ENCODE results near the gene KCTD6.

Gene KCTD6

GRCh38 chr3:58469096-58469495 lies 22.8 kb upstream of the KCTD6 start:
- H3K4me2 ChIP-seq (ENCODE audit: low read length), result no peak overlapping the region
- H4K91ac ChIP-seq (ENCODE audit: low read depth, low read length), result no peak overlapping the region
- H3K4me3 ChIP-seq (ENCODE audit: low read depth, low read length), result no peak overlapping the region
- H3K4me1 ChIP-seq (ENCODE audit: control insufficient read depth in 1 of 2, insufficient read depth in 2 of 2, low read length in 2 of 2), result peaks cover 0 to 3% of the 10 kb centered on the region in 2 experiments
- H3K27me3 ChIP-seq (ENCODE audit: insufficient read depth, low read length), result no peaks in the 10 kb centered on the region
- H2BK5ac ChIP-seq (ENCODE audit: low read depth, low read length, poor library complexity), result no peak overlapping the region
- no peaks in the 10 kb centered on the region for H3K9me3 ChIP-seq (ENCODE audit: insufficient read depth, low read depth, low read length)
- H3K79me2 ChIP-seq (ENCODE audit: control insufficient read depth, insufficient read depth, low read length, poor library complexity), result no peaks in the 10 kb centered on the region
- H2AFZ ChIP-seq (ENCODE audit: insufficient read depth, low read length, poor library complexity), result no peak overlapping the region
- no peak for DNase-seq
- no peak overlapping the region for H3K4ac ChIP-seq (ENCODE audit: low read depth, low read length)
- H3K9ac ChIP-seq (ENCODE audit: low read length), result no peak overlapping the region
- no CpG with 5 or more reads among the region's 4 CpGs for WGBS (ENCODE audit: extremely low coverage, insufficient coverage, insufficient read length)
- H3K18ac ChIP-seq (ENCODE audit: low read length), result no peak overlapping the region
- no peak overlapping the region for H3K14ac ChIP-seq (ENCODE audit: low read length)
- H3K79me1 ChIP-seq (ENCODE audit: low read length), result no peaks in the 10 kb centered on the region
- H3K27ac ChIP-seq (ENCODE audit: low read depth, low read length), result no peak overlapping the region
- H4K8ac ChIP-seq (ENCODE audit: low read depth, low read length), result no peak overlapping the region
- no peak overlapping the region for H3K23ac ChIP-seq (ENCODE audit: low read length)
- no peak overlapping the region for H4K12ac ChIP-seq (ENCODE audit: low read depth, low read length)
- no peaks in the 10 kb centered on the region for H3K36me3 ChIP-seq (ENCODE audit: control insufficient read depth in 1 of 2, insufficient read depth in 2 of 2, low read length in 2 of 2)
- H2BK12ac ChIP-seq (ENCODE audit: low read length), result no peak overlapping the region
- no peak overlapping the region for H2BK120ac ChIP-seq (ENCODE audit: insufficient read depth, low read length, poor library complexity)
- H2AK5ac ChIP-seq (ENCODE audit: low read length), result no peak overlapping the region

DNA sequence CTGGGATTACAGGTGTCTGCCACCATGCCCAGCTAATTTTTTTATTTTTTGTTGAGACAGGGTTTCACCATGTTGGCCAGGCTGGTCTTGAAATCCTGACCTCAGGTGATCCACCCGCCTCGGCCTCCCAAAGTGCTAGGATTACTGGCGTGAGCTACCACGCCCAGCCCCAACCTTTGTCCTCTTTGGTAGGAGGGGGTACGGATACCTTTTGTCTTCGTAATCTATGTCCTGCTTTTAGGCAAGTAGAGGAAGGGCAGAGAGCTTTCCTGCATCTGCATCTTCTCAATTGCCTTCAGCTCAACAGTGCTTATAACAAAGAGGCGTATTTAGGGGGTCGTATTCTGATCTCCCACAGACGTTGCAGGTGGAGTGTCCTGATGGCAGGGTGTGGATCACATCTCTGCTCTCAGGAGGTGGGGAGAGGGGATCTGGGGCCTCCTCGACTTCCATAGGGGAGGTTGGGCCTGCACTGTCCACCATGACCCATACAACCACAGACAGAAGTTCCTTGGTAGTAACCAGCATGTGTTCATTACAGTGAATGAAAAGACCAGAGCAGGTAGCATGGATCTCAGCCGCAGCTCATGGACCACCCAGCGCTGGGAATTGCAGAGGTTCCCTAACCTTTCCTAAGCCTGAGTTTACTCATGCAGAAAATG lies 21.4 kb upstream of the KCTD6 start:
- H3K79me1 ChIP-seq (ENCODE audit: low read length), result no peaks in the 10 kb centered on the region
- no peak overlapping the region for H3K14ac ChIP-seq (ENCODE audit: low read length)
- H2BK5ac ChIP-seq (ENCODE audit: low read depth, low read length, poor library complexity), result no peak overlapping the region
- no peak overlapping the region for H3K9ac ChIP-seq (ENCODE audit: low read length)
- no peaks in the 10 kb centered on the region for H3K79me2 ChIP-seq (ENCODE audit: control insufficient read depth, insufficient read depth, low read length, poor library complexity)
- H2BK120ac ChIP-seq (ENCODE audit: insufficient read depth, low read length, poor library complexity), result no peak overlapping the region
- no peak overlapping the region for H2AFZ ChIP-seq (ENCODE audit: insufficient read depth, low read length, poor library complexity)
- H3K4me2 ChIP-seq (ENCODE audit: low read length), result no peak overlapping the region
- no peak overlapping the region for H3K23ac ChIP-seq (ENCODE audit: low read length)
- H2AK5ac ChIP-seq (ENCODE audit: low read length), result no peak overlapping the region
- no peak overlapping the region for H4K91ac ChIP-seq (ENCODE audit: low read depth, low read length)
- no peaks in the 10 kb centered on the region for H3K36me3 ChIP-seq (ENCODE audit: control insufficient read depth in 1 of 2, insufficient read depth in 2 of 2, low read length in 2 of 2)
- H4K12ac ChIP-seq (ENCODE audit: low read depth, low read length), result no peak overlapping the region
- H4K8ac ChIP-seq (ENCODE audit: low read depth, low read length), result no peak overlapping the region
- WGBS (ENCODE audit: extremely low coverage, insufficient coverage, insufficient read length), result no CpG with 5 or more reads among the region's 12 CpGs
- no peak overlapping the region for H2BK12ac ChIP-seq (ENCODE audit: low read length)
- no peaks in the 10 kb centered on the region for H3K9me3 ChIP-seq (ENCODE audit: insufficient read depth, low read depth, low read length)
- H3K4me1 ChIP-seq (ENCODE audit: control insufficient read depth in 1 of 2, insufficient read depth in 2 of 2, low read length in 2 of 2), result peaks cover 0 to 3% of the 10 kb centered on the region in 2 experiments
- DNase-seq, result no peak
- no peak overlapping the region for H3K4me3 ChIP-seq (ENCODE audit: low read depth, low read length)
- no peak overlapping the region for H3K18ac ChIP-seq (ENCODE audit: low read length)
- no peak overlapping the region for H3K27ac ChIP-seq (ENCODE audit: low read depth, low read length)
- H3K4ac ChIP-seq (ENCODE audit: low read depth, low read length), result no peak overlapping the region
- no peaks in the 10 kb centered on the region for H3K27me3 ChIP-seq (ENCODE audit: insufficient read depth, low read length)

GRCh38 chr3:58471025-58471887 lies 20.6 kb upstream of the KCTD6 start:
- Histone ChIP-seq H3K79me2 (ENCODE audit: control insufficient read depth, insufficient read depth, low read length, poor library complexity) (no peaks in the 10 kb centered on the region), H3K27me3 (ENCODE audit: insufficient read depth, low read length) (no peaks in the 10 kb centered on the region), H2BK120ac (ENCODE audit: insufficient read depth, low read length, poor library complexity) (no peak overlapping the region), H3K23ac (ENCODE audit: low read length) (no peak overlapping the region), H3K4me3 (ENCODE audit: low read depth, low read length) (no peak overlapping the region), H3K4me1 (ENCODE audit: control insufficient read depth in 1 of 2, insufficient read depth in 2 of 2, low read length in 2 of 2) (peaks cover 0 to 3% of the 10 kb centered on the region in 2 experiments), H3K9ac (ENCODE audit: low read length) (no peak overlapping the region), H2BK12ac (ENCODE audit: low read length) (no peak overlapping the region), H3K18ac (ENCODE audit: low read length) (no peak overlapping the region), H3K9me3 (ENCODE audit: insufficient read depth, low read depth, low read length) (no peaks in the 10 kb centered on the region), H2BK5ac (ENCODE audit: low read depth, low read length, poor library complexity) (no peak overlapping the region), H4K12ac (ENCODE audit: low read depth, low read length) (no peak overlapping the region), H3K36me3 (ENCODE audit: control insufficient read depth in 1 of 2, insufficient read depth in 2 of 2, low read length in 2 of 2) (no peaks in the 10 kb centered on the region), H2AFZ (ENCODE audit: insufficient read depth, low read length, poor library complexity) (no peak overlapping the region), H3K4me2 (ENCODE audit: low read length) (no peak overlapping the region), H2AK5ac (ENCODE audit: low read length) (no peak overlapping the region), H4K91ac (ENCODE audit: low read depth, low read length) (no peak overlapping the region), H3K27ac (ENCODE audit: low read depth, low read length) (no peak overlapping the region), H3K4ac (ENCODE audit: low read depth, low read length) (no peak overlapping the region), H3K14ac (ENCODE audit: low read length) (no peak overlapping the region), H4K8ac (ENCODE audit: low read depth, low read length) (no peak overlapping the region), H3K79me1 (ENCODE audit: low read length) (no peaks in the 10 kb centered on the region)
- WGBS (ENCODE audit: extremely low coverage, insufficient coverage, insufficient read length), result no CpG with 5 or more reads among the region's 10 CpGs
- DNase-seq, result peak in 1 of 2 donors; percentile 6

GRCh38 chr3:58473275-58473674 lies 18.6 kb upstream of the KCTD6 start:
- Histone ChIP-seq H3K18ac (ENCODE audit: low read length) (no peak overlapping the region), H3K27me3 (ENCODE audit: insufficient read depth, low read length) (no peaks in the 10 kb centered on the region), H3K79me2 (ENCODE audit: control insufficient read depth, insufficient read depth, low read length, poor library complexity) (no peaks in the 10 kb centered on the region), H2AK5ac (ENCODE audit: low read length) (no peak overlapping the region), H3K14ac (ENCODE audit: low read length) (no peak overlapping the region), H3K4me1 (ENCODE audit: control insufficient read depth in 1 of 2, insufficient read depth in 2 of 2, low read length in 2 of 2) (peaks cover 0 to 3% of the 10 kb centered on the region in 2 experiments), H2BK5ac (ENCODE audit: low read depth, low read length, poor library complexity) (no peak overlapping the region), H4K12ac (ENCODE audit: low read depth, low read length) (no peak overlapping the region), H3K36me3 (ENCODE audit: control insufficient read depth in 1 of 2, insufficient read depth in 2 of 2, low read length in 2 of 2) (no peaks in the 10 kb centered on the region), H3K4ac (ENCODE audit: low read depth, low read length) (no peak overlapping the region), H4K91ac (ENCODE audit: low read depth, low read length) (no peak overlapping the region), H3K4me3 (ENCODE audit: low read depth, low read length) (no peak overlapping the region), H3K9ac (ENCODE audit: low read length) (no peak overlapping the region), H2BK120ac (ENCODE audit: insufficient read depth, low read length, poor library complexity) (no peak overlapping the region), H3K79me1 (ENCODE audit: low read length) (no peaks in the 10 kb centered on the region), H4K8ac (ENCODE audit: low read depth, low read length) (no peak overlapping the region), H3K4me2 (ENCODE audit: low read length) (no peak overlapping the region), H3K23ac (ENCODE audit: low read length) (no peak overlapping the region), H2AFZ (ENCODE audit: insufficient read depth, low read length, poor library complexity) (no peak overlapping the region), H3K27ac (ENCODE audit: low read depth, low read length) (no peak overlapping the region), H2BK12ac (ENCODE audit: low read length) (no peak overlapping the region), H3K9me3 (ENCODE audit: insufficient read depth, low read depth, low read length) (no peaks in the 10 kb centered on the region)
- DNase-seq, result no peak
- no CpG with 5 or more reads among the region's 1 CpG for WGBS (ENCODE audit: extremely low coverage, insufficient coverage, insufficient read length)

Data from trophoblast cell (in vitro differentiated cells and primary cell).